ENCODE results near the gene BIVM.

BIVM gene

GRCh38 chr13:102838982-102839381, 40.1 kb downstream of the BIVM start:
- no peak overlapping the region for H3K4me3 ChIP-seq (ENCODE audit: low read length)
- TF ChIP-seq, protein P1, sequence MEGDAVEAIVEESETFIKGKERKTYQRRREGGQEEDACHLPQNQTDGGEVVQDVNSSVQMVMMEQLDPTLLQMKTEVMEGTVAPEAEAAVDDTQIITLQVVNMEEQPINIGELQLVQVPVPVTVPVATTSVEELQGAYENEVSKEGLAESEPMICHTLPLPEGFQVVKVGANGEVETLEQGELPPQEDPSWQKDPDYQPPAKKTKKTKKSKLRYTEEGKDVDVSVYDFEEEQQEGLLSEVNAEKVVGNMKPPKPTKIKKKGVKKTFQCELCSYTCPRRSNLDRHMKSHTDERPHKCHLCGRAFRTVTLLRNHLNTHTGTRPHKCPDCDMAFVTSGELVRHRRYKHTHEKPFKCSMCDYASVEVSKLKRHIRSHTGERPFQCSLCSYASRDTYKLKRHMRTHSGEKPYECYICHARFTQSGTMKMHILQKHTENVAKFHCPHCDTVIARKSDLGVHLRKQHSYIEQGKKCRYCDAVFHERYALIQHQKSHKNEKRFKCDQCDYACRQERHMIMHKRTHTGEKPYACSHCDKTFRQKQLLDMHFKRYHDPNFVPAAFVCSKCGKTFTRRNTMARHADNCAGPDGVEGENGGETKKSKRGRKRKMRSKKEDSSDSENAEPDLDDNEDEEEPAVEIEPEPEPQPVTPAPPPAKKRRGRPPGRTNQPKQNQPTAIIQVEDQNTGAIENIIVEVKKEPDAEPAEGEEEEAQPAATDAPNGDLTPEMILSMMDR (conservative IDR thresholded peaks at IDR 0.05; ENCODE audit: low read depth, low read length): no peak
- DNase-seq (ENCODE audit: low read depth): no peak

DNA sequence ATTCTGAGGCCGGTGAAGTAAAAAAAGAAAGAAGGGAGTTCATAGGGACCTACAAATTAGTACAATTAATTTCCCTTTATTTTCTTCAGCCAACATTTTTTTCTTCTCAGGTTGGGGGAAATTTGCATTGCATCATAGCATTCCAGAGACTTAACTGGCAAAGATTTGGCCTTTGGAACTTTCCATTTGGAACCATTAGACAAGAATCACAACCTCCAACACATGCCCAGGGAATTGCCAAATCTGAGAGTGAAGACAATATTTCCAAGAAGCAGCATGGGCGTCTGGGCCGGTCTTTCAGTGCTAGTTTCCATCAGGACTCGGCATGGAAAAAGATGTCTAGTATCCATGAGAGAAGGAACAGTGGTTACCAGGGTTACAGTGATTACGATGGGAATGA, 40.5 kb downstream of the BIVM start:
- no peak overlapping the region for H3K4me3 ChIP-seq (ENCODE audit: low read length)
- TF ChIP-seq, protein P1 (conservative IDR thresholded peaks at IDR 0.05; ENCODE audit: low read depth, low read length): no peak
- no peak for DNase-seq (ENCODE audit: low read depth)

GRCh38 chr13:102845289-102845629, 46.3 kb downstream of the BIVM start:
- DNase-seq (ENCODE audit: low read depth): no peak
- peak overlapping the region; percentile 94 for H3K4me3 ChIP-seq (ENCODE audit: low read length)
- TF ChIP-seq, protein P1 (conservative IDR thresholded peaks at IDR 0.05; ENCODE audit: low read depth, low read length): no peak

- TF ChIP-seq, protein P1 (conservative IDR thresholded peaks at IDR 0.05; ENCODE audit: low read depth, low read length): no peak
- DNase-seq (ENCODE audit: low read depth): peak; percentile 82
- peak within 1 kb of the TSS; percentile 94 for H3K4me3 ChIP-seq (ENCODE audit: low read length)
Measured at GRCh38 chr13:102845630-102846260, 46.8 kb downstream of the BIVM start, which contains the start of gene ERCC5. Gene ERCC5, plus strand, starts transcription at chr13:102846032. Its CDS starts 235 bp downstream, at chr13:102846267.

DNA sequence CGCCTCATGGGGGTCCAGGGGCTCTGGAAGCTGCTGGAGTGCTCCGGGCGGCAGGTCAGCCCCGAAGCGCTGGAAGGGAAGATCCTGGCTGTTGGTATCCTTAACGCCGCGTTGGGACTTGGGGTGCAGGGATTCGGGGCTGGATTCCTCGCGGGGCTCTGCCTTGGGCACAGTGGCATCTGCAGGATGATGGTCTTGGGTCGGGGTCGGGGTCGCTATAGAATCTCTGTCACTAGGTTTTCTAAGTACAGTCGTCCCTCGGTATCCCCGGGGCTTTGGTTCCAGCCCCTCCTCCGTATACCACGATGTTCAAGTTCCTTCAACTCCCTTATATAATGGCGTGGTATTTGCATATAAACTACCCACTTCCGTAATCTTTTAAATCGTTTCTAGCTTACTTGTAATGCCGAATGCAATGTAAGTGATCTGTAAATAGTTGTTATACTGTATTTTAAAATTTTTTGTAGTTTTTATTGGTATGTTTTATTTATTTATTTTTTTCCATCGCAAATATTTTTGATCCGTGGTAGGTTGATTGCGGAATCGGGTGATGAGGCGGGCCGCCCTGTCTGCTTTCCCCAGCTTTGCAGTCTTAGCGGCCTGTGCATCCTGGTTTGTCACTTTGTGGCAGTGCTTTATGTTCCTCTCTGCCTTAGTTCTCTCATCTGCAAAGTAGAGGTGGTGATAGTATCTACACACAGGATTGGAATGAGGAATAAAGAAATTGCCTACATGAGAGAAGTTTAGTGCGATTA, 47.5 kb downstream of the BIVM start:
- TF ChIP-seq, protein P1 (conservative IDR thresholded peaks at IDR 0.05; ENCODE audit: low read depth, low read length): no peak
- no peak for DNase-seq (ENCODE audit: low read depth)
- peak overlapping the region; percentile 94 for H3K4me3 ChIP-seq (ENCODE audit: low read length)

DNA sequence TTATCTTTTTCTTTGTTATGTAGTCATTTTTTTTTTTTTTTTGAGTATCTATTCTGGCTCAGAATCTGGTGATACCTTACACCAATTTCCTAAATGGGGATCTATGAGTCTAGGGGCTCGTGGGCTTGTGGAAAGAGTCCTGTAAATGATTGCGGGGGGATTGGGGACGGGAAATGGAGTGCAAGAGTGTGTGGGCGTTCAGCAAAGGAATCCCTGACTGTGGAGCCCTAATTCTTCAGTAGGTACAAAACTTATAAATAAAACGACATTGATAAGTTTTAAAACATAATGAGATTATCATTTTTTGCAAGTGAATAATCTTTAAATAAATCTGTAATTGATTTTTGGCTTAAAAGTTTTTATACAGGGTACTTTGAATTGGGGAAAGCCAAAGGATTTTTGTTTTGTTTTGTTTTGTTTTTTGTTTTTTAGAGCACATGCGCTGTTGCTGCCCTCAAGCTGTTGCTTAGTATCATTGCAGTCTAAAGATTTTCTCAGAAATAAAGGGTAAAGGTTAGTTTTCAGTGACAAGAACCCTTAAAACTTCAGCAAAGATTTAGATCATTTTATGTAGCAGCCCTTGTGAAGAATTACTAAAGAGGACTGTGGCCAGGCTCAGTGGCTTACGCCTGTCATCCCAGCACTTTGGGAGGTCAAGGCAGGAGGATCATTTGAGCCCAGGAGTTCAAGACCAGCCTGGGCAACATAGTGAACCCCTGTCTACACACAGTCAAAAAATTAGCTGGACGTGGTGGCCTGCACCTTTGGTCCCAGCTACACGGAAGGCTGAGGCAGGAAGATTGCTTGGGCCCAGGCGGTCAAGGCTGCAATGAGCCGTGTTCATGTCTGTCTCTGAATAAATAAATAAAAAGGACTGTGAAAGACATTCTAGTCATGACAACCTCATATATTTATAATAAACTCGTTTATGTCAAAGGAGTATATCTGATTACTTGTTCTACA, 48.6 kb downstream of the BIVM start:
- peak overlapping the region; percentile 94 for H3K4me3 ChIP-seq (ENCODE audit: low read length)
- TF ChIP-seq, protein P1 (conservative IDR thresholded peaks at IDR 0.05; ENCODE audit: low read depth, low read length): peak; percentile 79
- DNase-seq (ENCODE audit: low read depth): no peak
